Esophagus (tissue), 2 donors: Measurements from ENCODE around the gene ADORA3. TPM values are rescaled to one million over a fixed set of nuclear protein-coding genes. Genes with fewer than 3 reads are reported as not detected.

Experiments
- H3K27ac ChIP-seq, 2 donors: one replicate each; pipeline ENCODE4 v1.5.1; 2013; ENCODE audit warnings: low read depth in 2 of 2, mild to moderate bottlenecking in 2 of 2, inconsistent platforms in 1 of 2, low read length in 1 of 2, moderate library complexity in 1 of 2
- H3K27me3 ChIP-seq, 2 donors: one replicate each; pipeline ENCODE4 v1.6.1; 2013; ENCODE audit warnings: low read length in 2 of 2, control low read depth in 1 of 2, mild to moderate bottlenecking in 1 of 2; ENCODE audit not compliant: insufficient read depth in 2 of 2, control insufficient read depth in 1 of 2
- H3K36me3 ChIP-seq, 2 donors: one replicate each; pipeline ENCODE4 v1.6.1; 2013; ENCODE audit warnings: low read length in 1 of 2; ENCODE audit not compliant: control insufficient read depth in 2 of 2, insufficient read depth in 2 of 2
- H3K4me1 ChIP-seq, 2 donors: one replicate each; pipeline ENCODE4 v1.6.1; 2013; ENCODE audit warnings: low read length in 1 of 2; ENCODE audit not compliant: control insufficient read depth in 2 of 2, insufficient read depth in 2 of 2
- H3K4me3 ChIP-seq, 2 donors: one replicate each; pipeline ENCODE4 v1.5.1; 2013; ENCODE audit warnings: low read length in 2 of 2, mild to moderate bottlenecking in 2 of 2, low read depth in 1 of 2, moderate library complexity in 1 of 2
- H3K9me3 ChIP-seq, 2 donors: one replicate each; pipeline ENCODE4 v1.6.1; 2013; ENCODE audit warnings: mild to moderate bottlenecking in 2 of 2, low read depth in 1 of 2, low read length in 1 of 2, moderate library complexity in 1 of 2; ENCODE audit not compliant: control insufficient read depth in 2 of 2, insufficient read depth in 1 of 2
- WGBS, 2 donors: extraction: QIAGEN DNeasy Blood & Tissue Kit; methylation state at CpG; one replicate each; pipeline ENCODE4 v1.1.7; 2013; 5-methylcytosine and 5-hydroxymethylcytosine counted together
- polyA plus RNA-seq, 2 donors: library from polyadenylated mRNA; stranded (reverse); fragments of 200-250 nt; gene quantifications; one replicate each; pipeline ENCODE4 v1.2.3, GENCODE V29; 2013
- donor health status: healthy with polysubstance abuse.
- donor health status: Bipolar disorder and iron deficiency.

Gene ADORA3
- polyA plus RNA-seq, 2 donors, result 0.94 to 0.99 TPM

DNA sequence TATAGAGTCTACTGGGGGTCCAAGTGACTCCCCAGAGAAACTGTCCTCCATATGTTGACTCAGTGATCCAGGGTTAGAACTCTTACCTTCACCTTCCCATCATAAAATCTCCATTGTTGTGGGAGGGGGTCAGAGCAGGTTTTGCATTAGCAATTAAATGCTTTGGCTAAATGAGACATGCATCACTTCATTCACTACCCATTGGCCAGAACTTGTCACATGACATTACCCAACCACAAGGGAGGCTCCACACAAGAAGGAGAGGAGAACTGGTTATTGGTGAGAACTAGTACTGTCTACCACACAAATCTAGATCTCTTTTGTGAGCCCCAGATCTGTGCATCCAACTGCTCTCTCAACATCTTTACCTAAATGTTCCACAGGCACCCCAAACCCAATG, 33.9 kb downstream of the ADORA3 start:
- Histone ChIP-seq H3K36me3 (peaks cover 6 to 8% of the 10 kb centered on the region in 2 donors), H3K27ac (no peak overlapping the region), H3K4me1 (no peaks in the 10 kb centered on the region), H3K4me3 (no peak overlapping the region), H3K9me3 (no peaks in the 10 kb centered on the region), H3K27me3 (no peaks in the 10 kb centered on the region)

DNA sequence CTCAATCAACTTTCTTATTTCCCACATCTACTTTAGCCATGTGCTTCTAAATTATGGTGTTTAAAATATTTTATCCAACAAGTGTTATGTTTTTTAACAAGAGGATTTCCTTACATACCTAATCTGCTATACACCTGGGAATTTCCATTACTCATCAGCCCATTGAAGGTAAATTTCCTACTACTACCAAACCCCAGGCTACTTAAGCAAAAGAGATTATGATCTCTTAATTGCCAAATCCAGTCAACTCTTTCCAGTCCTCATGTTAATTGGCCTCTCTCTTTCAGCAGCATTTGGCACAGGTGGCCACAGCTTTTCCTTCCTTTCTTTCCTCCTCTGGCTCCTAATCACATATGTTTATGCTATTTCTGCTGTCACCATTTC, 34.7 kb downstream of the ADORA3 start:
- no peaks in the 10 kb centered on the region for H3K27me3 ChIP-seq
- no peak overlapping the region for H3K27ac ChIP-seq
- H3K36me3 ChIP-seq, result peaks cover 6 to 8% of the 10 kb centered on the region in 2 donors
- no peaks in the 10 kb centered on the region for H3K4me1 ChIP-seq
- H3K4me3 ChIP-seq, result no peak overlapping the region
- H3K9me3 ChIP-seq, result no peaks in the 10 kb centered on the region

DNA sequence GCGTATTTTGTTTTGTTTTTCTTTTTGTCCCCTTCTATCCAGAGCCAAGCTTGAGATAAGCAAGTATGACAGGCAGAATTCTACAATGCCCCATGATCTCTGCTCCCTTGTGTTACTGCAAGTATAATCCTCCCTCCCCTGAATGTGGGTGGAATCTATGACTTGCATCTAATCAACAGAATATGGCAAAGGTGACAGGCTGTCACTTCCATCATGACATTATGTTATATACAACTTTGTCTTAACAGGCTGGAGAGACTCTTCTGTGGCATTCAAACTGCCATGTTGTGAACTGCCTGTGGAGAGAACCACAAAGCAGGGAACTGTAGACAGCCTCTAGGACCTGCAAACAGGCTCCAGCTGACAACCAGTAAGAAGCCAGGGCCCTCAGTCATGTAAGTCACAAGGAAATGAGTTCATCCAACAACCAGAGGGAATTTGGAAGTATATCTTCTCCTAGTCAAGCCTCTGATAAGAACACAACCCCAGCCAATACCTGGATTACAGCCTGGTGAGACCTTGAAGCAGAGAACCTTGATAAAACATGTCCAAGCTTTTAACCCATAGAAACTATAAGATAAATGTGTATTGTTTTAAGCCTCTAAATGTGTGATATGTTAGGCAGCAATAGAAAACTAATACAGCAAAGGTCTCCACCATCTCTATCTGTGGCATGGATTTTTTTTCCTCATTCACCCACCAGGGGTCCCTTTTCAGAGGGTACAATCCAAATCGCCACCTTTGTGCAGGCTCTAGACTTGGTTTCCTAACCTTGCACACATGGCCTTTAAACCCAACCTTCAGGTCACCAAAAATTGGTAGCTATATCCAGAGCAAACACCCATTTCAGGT, 35.3 kb downstream of the ADORA3 start:
- H3K9me3 ChIP-seq, result no peaks in the 10 kb centered on the region
- 93 to 95% methylated on average over 2 of the region's 2 CpGs for WGBS, 2 donors
- peaks cover 6 to 8% of the 10 kb centered on the region in 2 donors for H3K36me3 ChIP-seq

DNA sequence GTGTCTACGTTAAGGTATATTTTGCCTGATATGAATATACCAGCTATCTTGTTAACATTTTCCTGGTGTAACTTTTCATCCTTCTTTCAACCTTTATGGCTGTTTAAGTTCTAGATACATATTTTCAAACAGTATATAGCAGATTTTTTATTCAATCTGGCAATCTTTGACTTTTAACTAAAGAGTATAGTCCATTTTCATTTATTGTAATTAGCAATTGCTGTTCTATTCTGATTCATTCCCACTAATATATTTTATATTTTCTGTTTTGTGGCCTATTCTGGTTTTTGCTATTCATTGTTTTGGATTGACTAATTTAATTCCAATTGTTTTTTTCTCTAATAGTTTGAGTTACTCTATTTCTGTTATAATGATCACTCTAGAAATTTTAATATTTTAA, 37.0 kb downstream of the ADORA3 start:
- WGBS, 2 donors, result 0% methylated on average over 1 of the region's 1 CpG
- peaks cover 6 to 8% of the 10 kb centered on the region in 2 donors for H3K36me3 ChIP-seq
- H3K27ac ChIP-seq, result no peak overlapping the region
- no peak overlapping the region for H3K4me3 ChIP-seq
- H3K4me1 ChIP-seq, result no peaks in the 10 kb centered on the region
- H3K27me3 ChIP-seq, result no peaks in the 10 kb centered on the region
- H3K9me3 ChIP-seq, result no peaks in the 10 kb centered on the region

More for the DNA sequence above, 35.3 kb downstream of the ADORA3 start:
- Histone ChIP-seq H3K4me3 (no peak overlapping the region), H3K27me3 (no peaks in the 10 kb centered on the region), H3K4me1 (no peaks in the 10 kb centered on the region), H3K27ac (no peak overlapping the region)

DNA sequence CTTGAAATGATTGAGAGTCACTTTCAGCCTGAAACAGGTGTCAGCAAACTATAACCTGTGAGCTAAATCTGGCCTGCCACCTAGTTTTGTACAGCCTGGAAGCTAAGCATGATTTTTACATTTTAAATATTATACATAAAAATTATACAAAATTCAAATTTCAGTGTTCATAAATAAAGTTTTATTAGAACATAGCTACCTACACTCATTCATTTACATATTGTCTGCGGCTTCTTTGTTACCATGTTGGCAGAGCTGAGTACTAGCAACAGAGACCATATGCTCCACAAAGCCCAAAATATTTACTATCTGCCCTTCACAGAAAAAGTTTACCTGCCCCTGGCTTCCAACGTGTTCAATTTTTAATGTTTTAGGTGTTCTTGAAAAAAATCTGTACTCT, 37.7 kb downstream of the ADORA3 start:
- H3K9me3 ChIP-seq, result no peaks in the 10 kb centered on the region
- H3K4me1 ChIP-seq, result no peaks in the 10 kb centered on the region
- peaks cover 6 to 8% of the 10 kb centered on the region in 2 donors for H3K36me3 ChIP-seq
- WGBS, 2 donors, result 89 to 97% methylated on average over 2 of the region's 2 CpGs
- H3K27ac ChIP-seq, result no peak overlapping the region
- no peak overlapping the region for H3K4me3 ChIP-seq
- H3K27me3 ChIP-seq, result no peaks in the 10 kb centered on the region

DNA sequence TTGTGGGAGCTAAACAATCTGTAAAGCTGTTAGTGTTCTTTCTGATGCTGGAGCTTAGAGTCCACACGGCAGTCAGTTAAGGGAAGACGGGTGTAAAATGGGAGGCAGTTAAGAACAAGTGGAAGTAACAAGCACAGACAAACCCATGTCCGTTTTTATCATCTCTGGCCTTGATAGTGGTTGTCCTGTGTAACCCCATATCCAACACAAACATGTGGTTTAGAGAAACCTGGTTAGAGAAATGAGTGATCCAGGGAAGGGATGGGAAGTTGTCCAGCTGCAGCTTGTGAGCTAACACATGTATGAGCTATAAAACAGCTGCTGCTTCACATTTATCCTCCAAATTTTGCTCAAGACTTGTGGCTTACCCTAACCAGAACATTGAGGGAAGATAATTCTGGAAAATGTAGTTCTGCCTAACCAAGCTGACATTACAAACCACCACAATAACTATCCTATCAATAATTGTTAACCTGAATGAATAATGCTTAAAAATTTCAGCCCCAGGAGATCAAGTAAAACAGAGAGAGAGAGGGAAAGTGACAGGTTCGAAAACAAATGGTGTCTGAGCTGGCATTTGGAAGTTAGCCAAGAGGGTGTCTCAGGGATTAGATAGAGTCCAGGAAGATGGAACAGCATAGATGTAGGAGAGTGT, 40.3 kb downstream of the ADORA3 start:
- Histone ChIP-seq H3K4me3 (no peak overlapping the region), H3K9me3 (no peaks in the 10 kb centered on the region), H3K27ac (no peak overlapping the region), H3K4me1 (no peaks in the 10 kb centered on the region), H3K27me3 (no peaks in the 10 kb centered on the region), H3K36me3 (peaks cover 6 to 8% of the 10 kb centered on the region in 2 donors)
- WGBS, 2 donors, result 53 to 69% methylated on average over 4 of the region's 4 CpGs

DNA sequence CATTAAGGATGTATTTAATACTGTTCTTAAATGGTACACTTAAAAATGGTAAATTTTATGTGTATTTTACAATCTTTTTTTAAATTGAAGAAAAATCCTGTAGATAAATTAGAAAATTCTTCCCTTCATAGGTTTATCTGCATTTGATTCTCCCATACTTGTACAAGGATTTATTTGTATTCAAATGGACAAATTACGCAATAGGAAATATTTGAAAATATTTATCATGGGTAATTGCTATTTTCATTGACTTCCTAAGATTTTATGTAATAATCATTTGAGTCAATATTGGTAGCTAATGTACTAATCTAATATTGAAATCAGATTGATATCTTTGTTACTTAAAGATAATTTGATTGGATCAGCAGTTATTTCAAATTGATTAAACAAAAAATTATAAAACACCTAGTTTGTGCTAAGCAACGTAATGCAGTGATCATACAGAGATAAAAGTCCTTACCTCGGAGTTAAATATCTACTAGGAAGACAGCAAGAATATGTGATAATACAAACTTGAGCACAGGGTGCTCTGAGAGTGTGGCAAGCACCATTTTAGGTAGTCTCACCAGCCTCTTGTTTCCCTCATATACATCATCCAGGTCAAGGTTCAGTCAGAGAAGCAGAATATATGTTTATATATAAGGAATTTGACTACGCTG, 40.9 kb downstream of the ADORA3 start:
- no peak overlapping the region for H3K4me3 ChIP-seq
- no peak overlapping the region for H3K27ac ChIP-seq
- 78 to 86% methylated on average over 4 of the region's 4 CpGs for WGBS, 2 donors
- no peaks in the 10 kb centered on the region for H3K9me3 ChIP-seq
- peaks cover 3 to 6% of the 10 kb centered on the region in 2 donors for H3K36me3 ChIP-seq
- no peaks in the 10 kb centered on the region for H3K27me3 ChIP-seq
- H3K4me1 ChIP-seq, result no peaks in the 10 kb centered on the region

DNA sequence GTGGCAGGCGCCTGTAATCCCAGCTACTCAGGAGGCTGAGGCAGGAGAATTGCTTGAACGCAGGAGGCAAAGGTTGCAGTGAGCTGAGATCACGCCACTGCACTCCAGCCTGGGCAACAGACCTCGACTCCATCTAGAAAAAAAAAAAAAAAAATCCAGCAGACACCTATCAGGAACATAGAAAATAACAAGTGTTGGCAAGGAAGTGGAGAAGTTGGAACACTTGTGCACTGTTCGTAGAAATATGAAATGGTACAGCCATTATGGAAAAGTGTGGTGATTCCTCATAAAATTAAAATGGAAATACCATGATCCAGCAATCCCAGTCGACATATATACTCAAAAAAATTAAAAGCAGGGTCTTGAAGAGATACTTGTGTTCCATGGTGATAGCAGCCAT, 41.7 kb downstream of the ADORA3 start:
- Histone ChIP-seq H3K9me3 (no peaks in the 10 kb centered on the region), H3K27me3 (no peaks in the 10 kb centered on the region), H3K27ac (no peak overlapping the region), H3K36me3 (peaks cover 6% of the 10 kb centered on the region in 2 donors), H3K4me3 (no peak overlapping the region), H3K4me1 (no peaks in the 10 kb centered on the region)
- WGBS, 2 donors, result 96 to 97% methylated on average over 6 of the region's 6 CpGs

DNA sequence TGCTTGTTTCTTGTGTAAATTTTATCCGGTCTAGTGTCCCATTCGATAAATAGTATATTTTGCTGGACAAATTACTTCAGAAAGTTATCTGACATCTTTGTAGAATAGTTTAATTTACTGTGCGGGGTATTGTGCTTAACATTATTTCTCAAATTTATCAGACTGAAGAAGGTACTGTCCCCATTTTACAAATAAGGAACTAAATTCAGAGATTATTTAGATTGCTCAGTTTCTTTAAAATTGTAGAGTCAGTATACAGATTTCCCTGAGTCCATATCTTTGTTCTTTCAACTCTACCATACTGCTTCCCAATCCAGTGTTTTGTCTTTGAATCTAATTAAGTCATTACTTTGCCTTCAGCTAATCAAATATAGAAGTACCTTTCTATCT, 47.8 kb downstream of the ADORA3 start:
- WGBS, 2 donors, result 82 to 89% methylated on average over 3 of the region's 3 CpGs

More for the DNA sequence above, 47.8 kb downstream of the ADORA3 start:
- H3K9me3 ChIP-seq, result no peaks in the 10 kb centered on the region
- H3K27me3 ChIP-seq, result no peaks in the 10 kb centered on the region
- no peak overlapping the region for H3K4me3 ChIP-seq
- no peaks in the 10 kb centered on the region for H3K4me1 ChIP-seq
- H3K27ac ChIP-seq, result no peak overlapping the region
- peaks cover 6% of the 10 kb centered on the region in 2 donors for H3K36me3 ChIP-seq
